ENCODE data around the gene AGMO. TPM values are rescaled to one million over a fixed set of nuclear protein-coding genes. Genes with fewer than 3 reads are reported as not detected.
"Not testable (repeated sequence)": the region's sequence is repeated elsewhere in the genome, so short reads cannot be mapped to it uniquely, and the experiment has no call there.

AGMO gene
- total RNA-seq, 1 donor from 2014 or later, result 1.4 TPM

DNA sequence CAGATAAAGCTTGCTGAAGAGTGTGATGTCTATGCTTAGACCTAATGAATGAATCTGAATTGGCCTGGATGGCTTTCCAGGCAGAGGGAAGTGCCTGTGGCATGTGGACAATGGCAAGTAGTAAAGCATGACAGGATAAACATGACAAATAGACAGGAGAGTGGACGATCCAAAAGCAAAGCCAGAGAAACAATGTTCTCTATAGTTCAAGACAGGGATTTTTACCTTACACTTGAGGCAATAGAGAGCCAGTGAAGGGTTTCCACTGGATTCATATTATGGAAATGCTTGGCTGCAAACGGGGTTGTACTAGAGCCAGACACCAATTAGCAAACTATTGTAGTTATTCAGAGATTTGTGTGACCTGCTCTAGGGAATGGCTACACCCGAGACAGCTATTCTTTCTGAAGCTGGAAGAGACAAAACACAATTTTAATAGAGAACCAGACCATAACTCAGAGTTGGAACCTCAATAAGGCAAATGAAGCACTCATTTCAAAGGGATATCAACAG lies 2.3 kb downstream of the AGMO start:
- DNase-seq (ENCODE audit: low spot score), result no peak

DNA sequence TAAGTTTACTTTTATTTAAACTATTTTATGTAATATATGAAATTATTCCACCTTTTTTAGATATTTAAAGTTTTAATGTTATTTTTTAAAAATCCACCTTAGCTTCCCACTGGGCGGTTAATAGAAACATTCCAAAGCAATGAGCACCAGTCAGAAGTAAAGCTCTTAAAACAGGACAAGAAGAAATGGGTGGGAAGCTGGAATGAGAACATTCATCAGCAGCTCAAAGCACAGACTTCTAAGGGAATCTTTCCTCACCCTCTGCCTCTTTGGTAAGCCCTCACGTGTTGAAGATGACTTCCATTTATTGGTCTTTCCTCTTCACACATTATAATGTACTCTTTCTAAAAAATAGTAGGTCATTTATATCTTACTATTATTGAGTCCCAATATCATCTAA lies 3.1 kb downstream of the AGMO start:
- peak; percentile 68 for DNase-seq (ENCODE audit: low spot score)

DNA sequence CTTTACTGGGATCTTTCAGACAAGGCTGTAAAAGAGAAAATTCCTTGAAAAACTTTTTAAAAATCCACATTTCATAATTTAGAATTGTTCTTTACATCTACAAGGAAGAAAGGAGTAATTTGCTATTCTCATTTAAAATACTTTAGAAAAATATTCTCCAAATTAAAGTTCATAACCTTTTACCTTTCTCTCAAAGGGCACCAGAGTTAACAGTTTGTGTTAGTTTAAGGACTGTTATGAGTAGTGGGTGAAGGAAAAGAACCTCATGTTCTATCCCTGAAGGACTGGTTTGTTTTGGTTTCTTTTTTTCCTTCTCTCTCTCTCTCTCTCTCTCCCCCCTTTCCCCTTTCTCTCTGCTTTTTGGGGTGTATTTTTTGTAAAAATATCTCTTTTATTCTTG lies 4.1 kb downstream of the AGMO start:
- DNase-seq (ENCODE audit: low spot score), result no peak

DNA sequence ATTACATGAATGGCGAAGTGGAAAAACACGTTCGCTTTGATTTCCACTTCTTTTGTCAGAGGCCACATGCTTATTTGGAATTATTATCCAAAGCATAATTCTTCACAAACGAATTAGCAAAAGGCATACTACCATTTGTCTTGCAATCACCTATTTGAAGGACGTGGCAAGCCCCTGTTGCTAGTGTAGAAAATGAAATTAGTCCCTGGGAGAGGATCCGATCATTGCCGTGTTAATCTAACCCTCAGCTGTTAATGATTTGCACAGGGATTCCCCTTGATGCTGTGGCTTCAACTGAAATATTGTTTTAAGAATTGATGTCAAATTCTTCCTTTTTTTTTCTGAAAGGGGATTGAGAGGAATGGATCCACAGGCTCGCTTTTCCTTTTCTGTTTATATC lies 4.6 kb downstream of the AGMO start:
- DNase-seq (ENCODE audit: low spot score), result no peak

DNA sequence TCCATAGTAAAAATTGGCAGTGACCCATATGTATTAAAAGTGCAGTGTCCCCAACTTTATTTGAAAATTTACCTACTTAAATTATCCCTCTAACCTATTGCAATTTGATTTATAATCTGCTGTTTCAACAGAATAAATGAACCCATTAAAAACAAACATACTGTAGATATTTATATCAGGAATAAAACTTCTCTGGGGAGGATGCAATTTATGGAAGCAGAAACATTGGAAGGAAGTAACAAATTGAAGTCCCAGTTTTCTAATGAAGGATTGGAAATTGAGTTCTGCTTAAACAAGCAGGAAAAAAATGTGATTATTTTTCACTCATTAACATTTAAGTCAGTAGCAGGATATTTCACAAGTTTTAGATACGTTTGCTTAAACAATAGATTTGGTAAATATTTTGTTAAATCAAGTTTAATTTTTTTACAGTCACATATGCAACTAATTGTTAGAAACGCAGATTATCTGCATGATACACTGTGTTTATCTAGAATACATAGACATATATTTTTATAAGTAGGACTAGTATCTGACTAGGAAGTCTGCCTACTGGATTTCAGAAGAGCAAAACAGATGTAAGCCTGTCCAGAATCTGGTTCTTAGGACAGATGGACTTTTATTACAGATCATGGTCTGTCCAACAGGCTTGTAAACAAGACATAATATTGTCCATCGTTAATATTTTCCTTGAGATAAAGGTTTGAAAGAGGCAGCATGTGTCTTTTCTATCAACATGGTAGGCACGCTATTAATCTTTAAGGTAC lies 5.3 kb downstream of the AGMO start:
- DNase-seq (ENCODE audit: low spot score), result peak; percentile 15

DNA sequence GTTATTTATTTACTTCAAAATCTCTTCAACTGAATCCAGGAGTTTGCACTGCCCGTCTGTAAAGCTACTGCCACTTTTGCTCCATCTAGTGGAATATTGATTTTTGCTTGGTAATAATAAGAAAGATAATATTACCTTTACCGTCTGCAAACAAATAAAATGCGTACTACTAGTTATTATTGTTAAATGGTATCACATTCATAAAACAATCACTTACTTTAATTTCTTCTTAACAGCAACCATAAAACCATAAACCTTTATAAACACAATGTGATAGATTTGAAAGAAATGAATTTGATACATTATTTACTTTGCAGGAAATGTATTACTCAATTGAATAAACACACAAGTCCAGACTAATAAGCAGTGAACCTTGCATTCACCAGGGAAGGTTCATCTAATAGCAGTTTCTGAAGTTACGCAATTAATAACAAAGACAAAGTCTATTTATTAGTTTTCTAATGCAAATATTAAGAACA lies 6.4 kb downstream of the AGMO start:
- peak; percentile 43 for DNase-seq (ENCODE audit: low spot score)

DNA sequence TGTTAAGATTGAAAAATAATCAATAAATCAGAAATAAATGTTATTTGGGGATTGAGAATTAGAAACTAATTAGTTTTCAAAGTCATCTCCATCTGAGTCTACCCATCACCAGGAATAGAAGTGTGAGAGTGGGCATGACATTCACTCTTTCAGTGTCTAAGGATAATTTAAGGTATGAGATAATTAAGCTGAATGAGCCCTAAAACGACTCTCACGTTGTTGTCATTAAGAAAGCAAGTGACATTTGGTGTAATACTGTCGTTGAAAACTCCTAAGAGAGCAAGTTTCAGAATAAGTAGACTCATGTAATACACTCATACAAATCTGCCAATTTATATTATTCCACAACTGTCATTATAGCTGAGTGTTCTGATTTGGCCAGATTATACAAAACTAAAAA lies 7.1 kb downstream of the AGMO start:
- no peak for DNase-seq (ENCODE audit: low spot score)

DNA sequence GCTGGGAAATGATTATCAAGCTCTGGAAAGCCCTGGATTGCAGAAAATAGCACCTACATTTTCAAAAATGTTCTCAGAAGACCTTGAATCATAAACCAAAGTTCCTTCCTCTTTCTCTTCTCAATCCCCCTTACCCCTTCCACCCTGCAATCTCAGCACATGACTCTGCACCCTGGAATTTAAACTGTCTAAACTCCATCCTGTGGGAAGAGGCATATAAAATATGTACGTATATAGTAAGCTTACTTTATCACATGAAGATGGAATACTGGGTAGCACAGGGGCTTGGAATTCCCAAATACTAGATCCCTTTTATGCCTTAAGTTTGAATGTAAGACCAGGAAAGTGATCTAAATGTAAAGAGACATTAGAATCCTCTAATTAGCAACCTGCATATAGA lies 7.7 kb downstream of the AGMO start:
- DNase-seq (ENCODE audit: low spot score), result no peak

DNA sequence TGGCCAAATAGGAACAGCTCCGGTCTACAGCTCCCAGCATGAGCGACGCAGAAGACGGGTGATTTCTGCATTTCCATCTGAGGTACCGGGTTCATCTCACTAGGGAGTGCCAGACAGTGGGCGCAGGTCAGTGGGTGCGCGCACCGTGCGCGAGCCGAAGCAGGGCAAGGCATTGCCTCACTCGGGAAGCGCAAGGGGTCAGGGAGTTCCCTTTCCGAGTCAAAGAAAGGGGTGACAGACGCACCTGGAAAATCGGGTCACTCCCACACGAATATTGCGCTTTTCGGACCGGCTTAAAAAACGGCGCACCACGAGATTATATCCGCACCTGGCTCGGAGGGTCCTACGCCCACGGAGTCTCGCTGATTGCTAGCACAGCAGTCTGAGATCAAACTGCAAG lies 14.5 kb downstream of the AGMO start:
- DNase-seq (ENCODE audit: low spot score), result not testable (repeated sequence)

DNA sequence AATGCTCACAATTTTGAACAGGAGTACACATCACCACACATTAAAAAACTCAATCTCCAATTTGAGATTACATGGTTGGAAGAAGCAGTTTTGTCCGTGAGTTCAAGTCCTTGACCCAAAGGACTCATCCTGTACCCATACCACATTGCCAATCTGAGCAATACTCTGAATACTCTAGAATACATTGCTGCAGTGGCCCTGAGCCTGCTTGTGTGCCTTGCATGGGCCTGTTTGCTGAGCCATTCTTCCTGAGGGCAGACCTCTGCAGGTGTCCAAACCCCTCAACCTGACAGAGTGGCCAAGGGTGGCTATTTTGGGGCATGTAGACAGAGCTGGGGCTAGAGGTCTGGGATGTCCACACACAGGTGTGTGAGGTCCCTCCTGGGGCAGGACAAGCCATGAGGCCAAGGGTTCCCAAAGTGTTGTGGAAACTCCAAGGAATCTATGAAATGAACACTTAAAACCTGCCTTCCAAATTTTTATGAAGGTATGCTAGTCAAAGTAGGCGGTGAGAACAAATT lies 15.5 kb downstream of the AGMO start:
- no peak for DNase-seq (ENCODE audit: low spot score)

DNA sequence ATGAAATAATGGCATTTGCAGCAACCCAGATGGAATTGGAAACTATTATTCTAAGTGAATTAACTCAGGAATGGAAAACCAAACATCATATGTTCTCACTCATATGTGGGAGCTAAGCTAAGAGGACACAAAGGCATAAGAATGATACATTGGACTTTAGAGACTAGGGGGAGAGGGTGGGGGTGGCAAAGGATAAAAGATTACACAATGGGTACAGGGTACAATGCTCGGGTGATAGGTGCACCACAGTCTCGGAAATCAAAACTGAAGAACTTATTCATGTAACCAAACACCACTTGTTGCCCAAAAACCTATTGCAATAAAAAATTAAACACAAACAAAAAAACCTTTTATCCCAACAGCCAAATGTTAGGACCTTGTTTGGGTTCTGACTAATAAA lies 17.8 kb downstream of the AGMO start:
- no peak for DNase-seq (ENCODE audit: low spot score)

DNA sequence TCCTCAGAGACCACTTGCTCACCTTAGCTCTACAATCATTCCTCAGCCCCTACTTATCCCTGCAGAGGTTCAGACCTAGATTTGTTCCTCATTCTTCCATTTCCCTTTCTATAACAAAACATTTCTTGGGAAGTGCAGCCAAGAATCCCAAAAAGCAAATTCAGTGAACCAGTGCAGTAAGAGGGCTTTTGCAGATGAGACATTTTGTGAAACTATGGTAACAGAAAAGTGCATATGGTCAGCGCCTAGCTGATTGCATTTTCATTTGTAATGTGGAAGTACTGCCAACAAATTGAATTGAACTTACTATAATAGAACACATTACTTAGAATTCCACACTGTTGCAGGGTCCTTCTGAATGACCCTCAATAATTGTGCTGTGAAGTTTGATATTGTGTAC lies 18.6 kb downstream of the AGMO start:
- no peak for DNase-seq (ENCODE audit: low spot score)

DNA sequence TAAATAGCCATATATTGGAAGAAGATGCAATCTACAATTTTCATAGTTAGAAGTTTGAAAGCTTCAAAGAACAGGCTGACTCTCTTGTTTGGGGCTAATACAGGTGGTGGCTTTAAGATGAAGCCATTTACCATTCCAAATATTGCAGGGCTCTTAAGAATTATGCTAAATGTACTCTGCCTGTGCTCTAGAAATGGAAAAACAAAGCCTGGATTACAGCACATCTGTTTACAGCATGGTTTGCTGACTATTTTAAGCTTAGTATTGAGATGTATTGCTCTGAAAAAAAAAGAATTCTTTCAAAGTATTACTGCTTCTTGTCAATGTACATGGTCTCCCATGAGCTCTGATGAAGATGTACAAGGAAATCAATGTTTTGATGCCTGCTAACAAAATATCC lies 34.2 kb downstream of the AGMO start:
- peak; percentile 53 for DNase-seq (ENCODE audit: low spot score)

DNA sequence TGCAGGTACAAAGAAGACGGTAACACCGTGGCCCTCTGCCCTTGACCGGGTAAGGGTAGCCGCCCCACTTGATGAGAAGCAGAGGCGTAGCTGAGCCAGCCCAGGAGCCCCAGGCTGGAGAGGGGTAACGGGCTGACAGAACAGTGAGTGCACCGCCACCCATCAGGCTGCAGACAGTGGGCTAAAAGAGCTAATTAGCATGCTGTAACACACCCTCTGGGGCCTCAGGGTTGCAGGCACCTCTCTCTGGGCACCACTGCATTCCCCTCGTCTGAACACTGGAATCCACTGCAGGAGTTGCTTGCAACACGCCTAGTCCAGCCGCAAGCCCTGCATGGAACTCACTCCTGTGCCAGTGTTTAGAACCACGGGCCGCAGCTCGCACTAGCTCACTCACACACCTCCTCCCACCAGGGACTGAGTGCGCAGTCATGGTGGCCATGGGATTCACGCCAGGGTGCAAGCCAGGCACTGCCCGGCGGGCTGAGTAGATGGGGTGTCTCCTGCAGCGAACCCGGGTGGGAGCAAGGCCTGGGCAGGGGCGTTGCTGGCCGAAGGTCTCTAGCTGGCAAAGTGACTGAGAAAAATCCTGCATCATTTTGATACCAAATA lies 36.1 kb downstream of the AGMO start:
- no peak for DNase-seq (ENCODE audit: low spot score)

DNA sequence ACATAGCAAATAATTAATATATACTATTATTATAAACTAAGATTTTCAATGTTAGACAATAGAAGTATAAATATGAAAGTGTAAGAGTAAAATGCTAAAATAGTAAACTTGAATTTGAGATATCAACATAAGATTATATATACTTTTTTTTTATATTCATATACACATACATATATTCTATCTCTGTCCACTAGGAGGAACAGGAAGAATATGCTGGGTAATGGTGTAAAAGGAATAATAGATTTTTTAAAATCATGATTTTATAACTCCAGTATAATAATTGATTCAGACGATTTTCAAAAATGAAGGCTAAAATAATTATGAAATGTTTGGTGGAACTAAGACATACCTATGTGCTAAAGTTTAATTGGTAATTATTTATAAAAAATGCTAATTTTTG lies 37.7 kb downstream of the AGMO start:
- no peak for DNase-seq (ENCODE audit: low spot score)

DNA sequence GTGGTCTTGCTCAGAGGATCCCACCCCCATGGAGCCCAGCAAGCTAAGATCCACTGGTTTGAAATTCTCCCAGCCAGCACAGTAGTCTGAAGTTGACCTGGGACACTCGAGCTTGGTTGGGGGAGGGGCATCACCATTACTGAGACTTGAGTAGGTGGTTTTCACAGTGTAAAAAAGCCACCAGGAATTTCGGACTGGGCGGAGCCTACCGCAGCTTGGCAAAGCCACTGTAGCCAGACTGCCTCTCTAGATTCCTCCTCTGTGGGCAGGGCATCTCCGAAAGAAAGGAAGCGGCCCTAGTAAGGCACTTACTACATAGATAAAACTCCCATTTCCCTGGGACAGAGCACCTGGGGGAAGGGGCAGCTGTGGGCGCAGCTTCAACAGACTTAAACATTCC lies 44.0 kb downstream of the AGMO start:
- not testable (repeated sequence) for DNase-seq (ENCODE audit: low spot score)

DNA sequence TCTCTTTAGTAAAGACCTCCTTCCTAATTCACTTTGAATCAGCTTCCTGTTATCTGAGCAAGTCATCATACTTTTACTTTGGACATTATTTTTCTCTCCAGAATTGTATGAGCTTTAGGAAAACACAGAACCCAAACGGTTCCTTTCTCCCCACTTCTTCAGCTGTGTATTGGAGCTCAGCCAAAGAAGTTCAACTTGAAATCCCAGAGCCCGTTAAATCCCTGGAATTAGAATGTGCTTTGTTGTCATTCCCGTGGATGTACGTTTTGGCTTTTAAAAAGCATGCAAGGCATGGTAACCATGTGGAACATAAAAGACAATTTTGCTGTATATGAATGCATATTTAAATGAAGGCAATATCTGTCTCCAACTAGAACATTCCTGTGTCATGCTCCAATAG lies 46.6 kb downstream of the AGMO start:
- peak; percentile 95 for DNase-seq (ENCODE audit: low spot score)

DNA sequence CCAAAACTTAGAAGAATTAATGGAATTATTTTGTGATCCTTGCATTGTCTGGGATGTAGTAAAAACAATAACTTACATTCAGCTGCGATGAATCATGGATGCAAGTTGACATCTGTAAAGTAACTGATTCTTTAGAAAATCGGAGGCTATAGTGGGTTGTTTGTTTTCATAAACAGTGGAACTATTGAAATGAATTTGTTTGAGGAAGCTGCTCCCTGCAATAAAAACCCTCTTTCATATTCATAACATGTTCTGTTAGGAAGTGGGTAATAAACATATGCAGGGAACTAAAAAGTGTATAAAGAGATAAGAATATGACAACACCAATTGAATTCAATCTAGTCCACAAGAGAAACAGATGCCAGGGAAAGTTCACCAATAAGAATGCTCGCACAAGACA lies 53.6 kb downstream of the AGMO start:
- no peak for DNase-seq (ENCODE audit: low spot score)

DNA sequence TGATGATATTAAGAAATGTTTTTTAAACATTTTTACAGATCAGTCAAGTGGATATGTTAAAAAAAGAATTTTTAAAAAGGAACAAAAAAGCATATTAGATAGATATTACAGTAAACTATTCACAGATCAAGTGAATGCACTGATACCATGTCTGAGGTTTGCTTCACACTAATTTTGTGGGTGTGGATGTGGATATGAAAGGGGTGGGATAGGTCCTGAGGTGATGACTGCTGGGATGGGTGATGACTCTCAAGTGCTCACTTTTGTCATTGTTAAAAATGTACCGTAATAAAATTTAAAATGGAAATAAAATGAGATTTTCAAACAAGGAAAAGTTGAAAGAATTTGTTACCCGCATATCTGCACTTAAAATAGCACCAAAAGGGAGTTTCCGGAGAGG lies 54.1 kb downstream of the AGMO start:
- no peak for DNase-seq (ENCODE audit: low spot score)

DNA sequence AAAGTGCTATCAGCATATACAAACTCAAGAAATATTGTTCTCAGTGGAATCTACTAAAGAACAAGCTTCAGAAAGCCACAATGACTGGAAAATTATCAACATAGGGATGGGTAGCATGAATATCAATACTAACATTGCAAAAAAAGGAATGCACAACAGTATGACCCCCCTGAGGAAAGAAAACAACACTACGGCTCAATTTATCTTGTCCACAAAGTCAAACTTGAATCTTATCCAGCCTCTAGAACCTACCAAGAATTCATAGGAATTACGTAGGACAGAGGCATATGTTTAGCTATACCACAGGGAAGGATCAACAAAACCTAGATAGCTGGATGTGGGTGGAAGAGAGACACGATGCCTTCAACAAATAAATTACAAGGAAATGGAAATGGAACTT lies 54.6 kb downstream of the AGMO start:
- no peak for DNase-seq (ENCODE audit: low spot score)

DNA sequence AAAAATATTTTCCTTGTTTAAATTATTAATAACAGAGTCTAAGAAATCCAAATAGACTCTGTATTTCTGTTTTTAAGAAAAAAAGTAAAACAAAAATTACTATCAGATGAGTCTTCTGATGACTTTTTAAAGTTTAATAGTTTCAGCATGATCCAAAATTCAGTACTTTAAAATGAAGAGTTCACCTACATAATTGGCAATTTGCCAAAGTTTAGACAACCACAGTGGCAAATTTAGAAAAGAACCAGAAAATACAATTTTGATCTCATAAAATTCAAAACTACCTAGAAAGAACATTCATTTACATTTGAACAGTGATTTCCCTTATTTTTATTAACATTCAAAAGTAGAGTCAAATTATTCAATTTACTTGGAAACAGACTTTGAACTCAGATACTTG lies 56.1 kb downstream of the AGMO start:
- DNase-seq (ENCODE audit: low spot score), result no peak

DNA sequence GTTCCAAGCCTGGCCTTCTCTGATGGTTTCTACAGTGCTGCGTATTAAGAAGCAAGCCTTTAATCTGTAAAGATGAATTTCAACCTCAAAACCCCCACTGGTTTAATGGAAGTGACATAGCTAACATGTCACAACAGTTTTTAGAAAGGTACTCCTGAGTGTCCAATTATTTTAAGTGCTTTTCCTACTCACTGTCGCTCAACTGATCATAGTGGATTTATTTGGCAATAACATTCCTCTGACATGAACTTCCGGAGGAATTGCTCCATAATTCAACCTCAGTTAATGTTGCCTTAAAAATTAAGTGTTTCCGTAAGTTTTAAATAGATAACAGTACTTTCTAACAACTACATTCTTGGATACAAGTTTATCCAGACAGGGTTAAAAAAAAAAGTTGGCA lies 57.5 kb downstream of the AGMO start:
- DNase-seq (ENCODE audit: low spot score), result no peak
